ENCODE measurements around the gene CCDC85B. TPM values are rescaled to one million over a fixed set of nuclear protein-coding genes. Genes with fewer than 3 reads are reported as not detected.

Gene CCDC85B
- total RNA-seq, 2 donors from 2014 or later: 11.2 to 16.3 TPM

- no peak for TF ChIP-seq CTCF (IDR thresholded peaks at IDR 0.05)
- peak; percentile 97 for DNase-seq
- peak overlapping the region; percentile 75 to 88 for H3K9ac ChIP-seq (ENCODE audit: low read depth in 2 of 2, low read length in 2 of 2)
- H3K27ac ChIP-seq: peak overlapping the region; percentile 63
- no peaks in the 10 kb centered on the region for H3K9me3 ChIP-seq
- no peaks in the 10 kb centered on the region for H3K36me3 ChIP-seq
- intact Hi-C loops (cut with DNase I): no loop called here
- no peaks in the 10 kb centered on the region for H3K27me3 ChIP-seq
- peak overlapping the region; percentile 33 for H3K4me3 ChIP-seq
- H3K4me1 ChIP-seq: no peaks in the 10 kb centered on the region
Observed at GRCh38 chr11:65873318-65874156, 16.9 kb upstream of the CCDC85B start.

- H3K9me3 ChIP-seq: no peaks in the 10 kb centered on the region
- intact Hi-C loops (cut with DNase I): no loop called here
- no peaks in the 10 kb centered on the region for H3K27me3 ChIP-seq
- H3K9ac ChIP-seq (ENCODE audit: low read depth in 2 of 2, low read length in 2 of 2): no peak within 1 kb of the TSS
- no peaks in the 10 kb centered on the region for H3K4me1 ChIP-seq
- no peak for DNase-seq
- H3K27ac ChIP-seq: no peak within 1 kb of the TSS
- H3K36me3 ChIP-seq: peaks cover 7% of the 10 kb centered on the region
- TF ChIP-seq CTCF (IDR thresholded peaks at IDR 0.05): no peak
- no peak within 1 kb of the TSS for H3K4me3 ChIP-seq
Observed at GRCh38 chr11:65879617-65880016, 10.9 kb upstream of the CCDC85B start, which contains the start of gene CTSW. Gene CTSW (plus strand): TSS chr11:65879837. CDS start chr11:65879855, 18 bp downstream.

- Histone ChIP-seq H3K27me3 (no peaks in the 10 kb centered on the region), H3K9me3 (no peaks in the 10 kb centered on the region), H3K36me3 (peaks cover 7% of the 10 kb centered on the region), H3K4me1 (no peaks in the 10 kb centered on the region), H3K4me3 (no peak overlapping the region), H3K9ac (ENCODE audit: low read depth in 2 of 2, low read length in 2 of 2) (no peak overlapping the region), H3K27ac (no peak overlapping the region)
- DNase-seq: no peak
- intact Hi-C loops (cut with DNase I): no loop called here
- TF ChIP-seq CTCF (IDR thresholded peaks at IDR 0.05): no peak
Observed at GRCh38 chr11:65880027-65880426, 10.4 kb upstream of the CCDC85B start.

GRCh38 chr11:65880844-65881421 lies 9.5 kb upstream of the CCDC85B start:
- Histone ChIP-seq H3K27me3 (no peaks in the 10 kb centered on the region), H3K4me1 (no peaks in the 10 kb centered on the region), H3K9me3 (no peaks in the 10 kb centered on the region), H3K27ac (no peak overlapping the region), H3K9ac (ENCODE audit: low read depth in 2 of 2, low read length in 2 of 2) (no peak overlapping the region), H3K36me3 (peaks cover 7% of the 10 kb centered on the region), H3K4me3 (no peak overlapping the region)
- no peak for DNase-seq
- intact Hi-C loops (cut with DNase I): no loop called here
- no peak for TF ChIP-seq CTCF (IDR thresholded peaks at IDR 0.05)

- no peak overlapping the region for H3K9ac ChIP-seq (ENCODE audit: low read depth in 2 of 2, low read length in 2 of 2)
Observed at GRCh38 chr11:65882120-65883057, 8.1 kb upstream of the CCDC85B start.

More at GRCh38 chr11:65882120-65883057, 8.1 kb upstream of the CCDC85B start:
- Histone ChIP-seq H3K4me3 (no peak overlapping the region), H3K36me3 (peaks cover 7% of the 10 kb centered on the region), H3K9me3 (no peaks in the 10 kb centered on the region), H3K4me1 (no peaks in the 10 kb centered on the region), H3K27ac (no peak overlapping the region), H3K27me3 (no peaks in the 10 kb centered on the region)
- no peak for DNase-seq
- TF ChIP-seq CTCF (IDR thresholded peaks at IDR 0.05): no peak
- intact Hi-C loops (cut with DNase I): no loop called here

Measured in colonic mucosa (tissue), 4 donors.